GM18520 (cell line): Measurements from ENCODE around the gene HARS1.
A peak's percentile ranks its signal among the peaks of the same experiment; 100 is the strongest.
"Not testable (repeated sequence)": the region's sequence is repeated elsewhere in the genome, so short reads cannot be mapped to it uniquely, and the experiment has no call there.

Source experiments
- ATAC-seq: cut with Tn5 transposase; IDR thresholded peaks from one replicate; pipeline ENCODE4 v1.9.1; 2021; ENCODE audit not compliant: unreplicated experiment

The HARS1 gene

GRCh38 chr5:140690941-140691924 lies at the start of gene HARS1, which contains the start of gene HARS2:
Gene HARS1 (minus strand): TSS chr5:140691370. CDS start chr5:140691304, 66 bp downstream.
Gene HARS2 (plus strand): TSS chr5:140691455. CDS start chr5:140691649, 194 bp downstream.
- peak; percentile 97 for ATAC-seq

GRCh38 chr5:140737486-140737885 lies 46.3 kb upstream of the HARS1 start:
- no peak for ATAC-seq

- no peak for ATAC-seq
These were observed 43.2 kb upstream of the HARS1 start for GRCh38 chr5:140734354-140734753.

GRCh38 chr5:140733098-140733497 lies 41.9 kb upstream of the HARS1 start:
- ATAC-seq = no peak

- peak; percentile 94 for ATAC-seq
These were observed 34.8 kb upstream of the HARS1 start for GRCh38 chr5:140725799-140726471.

- ATAC-seq = not testable (repeated sequence)
These were observed 30.2 kb upstream of the HARS1 start for GRCh38 chr5:140721395-140721794.

- ATAC-seq = not testable (repeated sequence)
These were observed 29.6 kb upstream of the HARS1 start for GRCh38 chr5:140720738-140721137.

GRCh38 chr5:140718266-140718592 lies 27.1 kb upstream of the HARS1 start:
- no peak for ATAC-seq

- ATAC-seq = not testable (repeated sequence)
These were observed 25.1 kb upstream of the HARS1 start for GRCh38 chr5:140716238-140716637.

- ATAC-seq = no peak
These were observed 22.5 kb upstream of the HARS1 start for GRCh38 chr5:140713562-140714094.

- ATAC-seq = no peak
These were observed 20.6 kb upstream of the HARS1 start for GRCh38 chr5:140711794-140712193.

GRCh38 chr5:140710899-140711552 lies 19.9 kb upstream of the HARS1 start:
- peak; percentile 93 for ATAC-seq

GRCh38 chr5:140708787-140709186 lies 17.6 kb upstream of the HARS1 start:
- not testable (repeated sequence) for ATAC-seq

GRCh38 chr5:140707812-140708211 lies 16.6 kb upstream of the HARS1 start:
- no peak for ATAC-seq

GRCh38 chr5:140700177-140701144 lies 9.3 kb upstream of the HARS1 start, which contains the start of gene ZMAT2:
Gene ZMAT2 (plus strand): TSS chr5:140700447. CDS start chr5:140700461, 14 bp downstream.
- peak; percentile 97 for ATAC-seq

GRCh38 chr5:140696891-140697492 lies 5.8 kb upstream of the HARS1 start:
- no peak for ATAC-seq

GRCh38 chr5:140694276-140694675 lies 3.1 kb upstream of the HARS1 start:
- no peak for ATAC-seq

- no peak for ATAC-seq
These were observed 716 bp downstream of the HARS1 start for GRCh38 chr5:140690376-140690932.

GRCh38 chr5:140678993-140679392 lies 12.2 kb downstream of the HARS1 start:
- ATAC-seq = no peak
